GM23248 (cell line): ENCODE measurements around the gene UBE2C.

ENCODE experiments used
- EZH2 ChIP-seq: fragments of 200-600 bp; sonication (generic); IDR thresholded peaks from 2 replicates; pipeline ENCODE4 v1.6.1; 2018; ENCODE audit warnings: antibody characterized with exemption, mild to moderate bottlenecking; ENCODE audit not compliant: insufficient read depth, poor library complexity, severe bottlenecking
- EZH2phosphoT487 ChIP-seq: fragments of 200-600 bp; sonication (generic); IDR thresholded peaks from 2 replicates; pipeline ENCODE4 v1.6.1; 2018; ENCODE audit warnings: antibody characterized with exemption, moderate library complexity, mild to moderate bottlenecking, low read depth; ENCODE audit not compliant: insufficient read depth

GRCh38 chr20:45834797-45835161, 22.3 kb downstream of the UBE2C start:
- TF ChIP-seq EZH2 (no peak), EZH2phosphoT487 (no peak)
